Measurements from ENCODE around the gene SPANXN4.

- no peak for TF ChIP-seq EZH2phosphoT487 (IDR thresholded peaks at IDR 0.05; ENCODE audit: low read depth, severe bottlenecking, unreplicated experiment)
- TF ChIP-seq CTCF (IDR thresholded peaks at IDR 0.05; ENCODE audit: poor library complexity): no peak
- TF ChIP-seq EZH2 (IDR thresholded peaks at IDR 0.05; ENCODE audit: borderline replicate concordance): no peak
These were observed 43.0 kb upstream of the SPANXN4 start for GRCh38 chrX:142982679-142983078.
